ENCODE measurements around the gene EBPL.

DNA sequence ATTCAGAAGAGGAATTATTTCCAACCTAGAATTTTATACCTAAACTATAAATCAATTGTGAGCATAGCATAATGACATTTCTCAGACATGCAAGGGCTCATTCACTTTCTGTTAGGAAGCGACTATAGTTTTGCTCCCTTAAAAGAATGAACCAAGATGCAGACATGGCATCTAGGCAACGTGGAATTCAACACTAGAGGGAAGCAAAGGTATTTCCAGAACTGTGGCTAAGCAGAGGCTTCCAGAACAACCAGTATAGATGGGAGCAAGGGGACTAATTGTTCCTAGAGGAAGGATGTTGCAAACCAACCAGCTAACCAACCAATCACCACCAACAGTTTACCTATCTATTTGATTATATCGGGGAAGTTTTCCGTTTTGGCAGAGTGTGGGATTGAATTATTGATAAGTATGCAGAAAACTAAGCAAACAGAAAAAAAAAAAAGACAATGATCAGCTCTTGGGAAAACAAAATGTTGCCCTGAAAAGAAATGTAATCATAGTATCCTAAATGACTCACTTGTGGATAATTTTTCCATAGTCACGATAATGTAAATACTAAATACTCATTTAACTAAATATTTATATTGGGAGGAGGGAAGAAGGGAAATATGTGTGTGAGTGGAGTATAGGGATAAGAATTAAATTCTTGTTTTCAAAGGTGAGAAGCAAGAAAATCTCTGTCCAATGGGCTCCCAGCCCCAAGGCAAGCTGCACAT is 41.9 kb downstream of the EBPL start:
- TF ChIP-seq, protein P1, sequence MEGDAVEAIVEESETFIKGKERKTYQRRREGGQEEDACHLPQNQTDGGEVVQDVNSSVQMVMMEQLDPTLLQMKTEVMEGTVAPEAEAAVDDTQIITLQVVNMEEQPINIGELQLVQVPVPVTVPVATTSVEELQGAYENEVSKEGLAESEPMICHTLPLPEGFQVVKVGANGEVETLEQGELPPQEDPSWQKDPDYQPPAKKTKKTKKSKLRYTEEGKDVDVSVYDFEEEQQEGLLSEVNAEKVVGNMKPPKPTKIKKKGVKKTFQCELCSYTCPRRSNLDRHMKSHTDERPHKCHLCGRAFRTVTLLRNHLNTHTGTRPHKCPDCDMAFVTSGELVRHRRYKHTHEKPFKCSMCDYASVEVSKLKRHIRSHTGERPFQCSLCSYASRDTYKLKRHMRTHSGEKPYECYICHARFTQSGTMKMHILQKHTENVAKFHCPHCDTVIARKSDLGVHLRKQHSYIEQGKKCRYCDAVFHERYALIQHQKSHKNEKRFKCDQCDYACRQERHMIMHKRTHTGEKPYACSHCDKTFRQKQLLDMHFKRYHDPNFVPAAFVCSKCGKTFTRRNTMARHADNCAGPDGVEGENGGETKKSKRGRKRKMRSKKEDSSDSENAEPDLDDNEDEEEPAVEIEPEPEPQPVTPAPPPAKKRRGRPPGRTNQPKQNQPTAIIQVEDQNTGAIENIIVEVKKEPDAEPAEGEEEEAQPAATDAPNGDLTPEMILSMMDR (IDR thresholded peaks at IDR 0.05), result peak in 2 of 6 experiments; percentile 15 to 19
- no peak for TF ChIP-seq POLR2A (IDR thresholded peaks at IDR 0.05)
